GM19468 (cell line): Measurements from ENCODE around the gene RAPGEF3.

Experiments
- ATAC-seq: cut with Tn5 transposase; IDR thresholded peaks from one replicate; pipeline ENCODE4 v1.9.1; 2021; ENCODE audit warnings: mild to moderate bottlenecking, moderate library complexity, moderate number of reproducible peaks; ENCODE audit not compliant: unreplicated experiment; ENCODE audit errors: extremely low read depth

Gene RAPGEF3

GRCh38 chr12:47705229-47705565 lies 53.5 kb downstream of the RAPGEF3 start:
- ATAC-seq: no peak

DNA sequence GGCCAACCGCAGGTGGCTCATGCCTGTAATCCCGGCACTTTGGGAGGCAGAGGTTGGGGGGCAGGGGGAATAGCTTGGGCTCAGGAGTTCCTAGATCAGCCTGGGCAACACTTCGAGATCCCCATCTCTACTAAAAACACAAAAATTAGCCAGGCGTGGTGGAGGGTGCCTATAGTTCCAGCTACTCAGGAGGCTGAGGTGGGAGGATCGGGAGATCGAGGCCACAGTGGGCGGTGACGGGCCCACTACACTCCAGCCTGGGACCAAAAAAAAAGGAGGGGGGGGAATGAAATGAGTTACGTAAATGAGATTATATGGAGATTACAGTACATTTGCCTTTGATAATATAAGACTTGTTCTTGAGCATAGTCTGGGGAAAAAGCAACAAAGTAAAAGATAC lies 54.0 kb downstream of the RAPGEF3 start:
- no peak for ATAC-seq

GRCh38 chr12:47700263-47700662 lies 58.4 kb downstream of the RAPGEF3 start:
- ATAC-seq: no peak

- no peak for ATAC-seq
Measured at GRCh38 chr12:47698631-47699030, 60.0 kb downstream of the RAPGEF3 start.

DNA sequence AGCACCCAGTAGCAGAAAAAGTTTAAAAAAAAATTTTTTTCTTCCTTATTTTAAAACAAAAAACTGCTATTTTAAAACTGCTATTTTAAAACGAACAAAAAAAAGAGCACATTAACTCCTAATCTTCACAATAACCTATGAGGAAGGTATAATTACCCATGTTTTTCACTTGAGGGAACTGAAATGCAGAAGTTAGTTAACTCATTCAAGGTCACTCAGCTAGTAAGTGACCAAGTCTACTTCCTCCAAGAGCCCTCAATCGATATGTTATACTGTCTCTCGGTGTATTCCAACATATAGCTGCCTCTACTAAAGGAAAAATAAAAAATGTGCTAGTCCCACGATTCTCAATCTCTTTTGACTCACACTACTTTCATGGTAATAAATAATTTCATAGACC lies 60.6 kb downstream of the RAPGEF3 start:
- ATAC-seq: no peak

- ATAC-seq: no peak
Measured at GRCh38 chr12:47689215-47689614, 69.5 kb downstream of the RAPGEF3 start.

DNA sequence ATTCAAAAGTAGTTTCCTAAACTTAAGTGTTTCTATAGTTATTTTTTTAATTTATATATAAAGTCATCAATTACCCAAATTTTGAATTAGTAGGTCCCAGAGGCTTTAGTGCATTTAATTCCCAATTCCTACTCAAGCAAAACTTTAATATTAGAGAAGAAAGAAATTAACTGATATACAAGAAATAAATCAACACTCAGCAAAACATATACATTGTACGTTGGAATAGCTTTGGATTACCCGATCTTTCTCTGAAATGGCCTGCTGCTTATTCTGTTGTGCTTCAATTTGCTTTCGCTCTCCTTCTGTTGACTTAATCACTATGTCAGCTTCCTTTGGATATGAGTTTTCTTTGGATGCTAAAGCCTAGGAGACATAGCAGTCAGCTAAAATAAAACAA lies 71.0 kb downstream of the RAPGEF3 start:
- no peak for ATAC-seq

DNA sequence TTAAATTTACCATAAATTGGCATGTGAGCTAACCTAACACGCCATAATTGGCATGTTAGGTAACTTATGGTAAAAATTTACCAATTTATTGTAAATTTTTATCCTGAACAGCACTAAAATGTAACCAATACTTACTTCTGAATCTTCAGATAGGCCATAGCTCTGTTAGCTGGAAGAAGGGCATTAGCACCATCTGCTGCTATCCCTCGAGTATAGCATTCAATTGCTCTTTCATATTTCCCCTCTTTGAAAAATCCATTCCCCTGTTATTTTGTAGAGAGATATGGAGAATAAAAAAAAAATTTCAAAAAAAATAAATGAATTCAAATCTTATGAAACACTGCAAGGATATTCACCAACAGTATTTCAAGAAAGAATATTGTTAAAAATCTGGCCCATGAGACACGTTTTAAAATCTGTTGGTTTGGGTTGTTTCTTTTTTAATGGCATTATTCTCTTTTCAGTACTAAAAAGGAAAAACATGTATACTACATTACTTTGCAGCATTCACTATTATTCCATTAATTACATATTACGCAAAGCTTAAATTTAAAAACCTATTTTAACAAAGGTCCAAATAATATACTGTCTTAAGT lies 71.9 kb downstream of the RAPGEF3 start:
- no peak for ATAC-seq
